Activated CD8-positive, alpha-beta memory T cell treated with anti-CD3 and anti-CD28 coated beads for 1 hour (primary cell): Measurements from ENCODE around the gene HEATR3.
"Not testable (repeated sequence)": the region's sequence is repeated elsewhere in the genome, so short reads cannot be mapped to it uniquely, and the experiment has no call there.

Experiments used
- DNase-seq, 2 donors: peaks; one replicate each; pipeline ENCODE4 v3.0.0-alpha.2; 2020; ENCODE audit warnings: low read depth in 1 of 2; ENCODE audit errors: extremely low read depth in 1 of 2

HEATR3 gene

GRCh38 chr16:50099957-50100648, 34.3 kb downstream of the HEATR3 start:
- DNase-seq: no peak

DNA sequence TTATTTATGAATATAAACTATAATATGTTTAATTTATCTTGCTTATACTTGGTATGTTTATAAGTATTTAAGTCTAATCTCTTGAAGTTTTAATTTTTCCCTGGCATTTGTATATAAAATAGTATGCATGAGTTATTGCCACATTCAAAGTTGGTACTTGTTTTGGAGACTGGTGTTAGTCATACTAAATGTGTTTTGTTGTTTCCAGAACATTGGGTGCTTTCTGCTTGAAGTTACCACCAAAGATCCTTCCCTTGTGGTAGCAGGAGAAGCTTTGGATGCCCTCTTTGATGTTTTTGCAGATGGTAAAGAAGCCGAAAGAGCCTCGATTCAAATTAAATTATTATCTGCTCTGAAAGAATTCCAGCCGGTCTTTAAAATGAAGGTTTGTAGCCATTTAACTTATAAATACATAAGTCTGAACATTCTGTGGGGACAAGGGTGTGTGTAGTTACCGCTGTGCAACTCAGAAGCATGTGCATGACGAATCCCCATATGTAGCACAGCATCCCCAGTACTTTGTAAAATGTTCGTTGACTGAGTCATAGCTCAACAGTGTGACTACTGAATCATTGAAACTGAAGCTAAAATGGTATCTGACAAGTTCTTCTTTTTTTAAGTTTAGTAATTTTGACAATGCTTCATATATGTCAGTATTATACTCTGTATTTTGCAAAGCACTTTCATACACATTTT, 36.4 kb downstream of the HEATR3 start:
- DNase-seq: no peak

DNA sequence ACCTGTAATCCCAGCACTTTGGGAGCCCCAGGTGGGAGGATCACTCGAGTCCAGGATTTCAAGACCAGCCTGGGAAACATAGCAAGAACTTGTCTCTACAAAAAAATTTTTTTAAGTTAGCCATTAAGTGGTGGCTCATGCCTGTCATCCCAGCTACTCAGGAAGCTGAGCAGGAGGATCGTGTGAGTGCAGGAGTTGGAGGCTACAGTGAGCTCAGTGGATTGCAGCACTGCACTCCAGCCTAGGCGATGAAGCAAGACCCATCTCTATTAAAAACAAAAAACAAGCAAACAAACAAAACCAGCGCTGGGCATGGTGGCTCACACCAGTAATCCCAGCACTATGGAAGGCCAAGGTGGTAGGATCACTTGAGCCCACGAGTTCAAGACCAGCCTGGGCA, 38.0 kb downstream of the HEATR3 start:
- DNase-seq: no peak

- DNase-seq: no peak
Measured at GRCh38 chr16:50114357-50115129, 48.8 kb downstream of the HEATR3 start.

DNA sequence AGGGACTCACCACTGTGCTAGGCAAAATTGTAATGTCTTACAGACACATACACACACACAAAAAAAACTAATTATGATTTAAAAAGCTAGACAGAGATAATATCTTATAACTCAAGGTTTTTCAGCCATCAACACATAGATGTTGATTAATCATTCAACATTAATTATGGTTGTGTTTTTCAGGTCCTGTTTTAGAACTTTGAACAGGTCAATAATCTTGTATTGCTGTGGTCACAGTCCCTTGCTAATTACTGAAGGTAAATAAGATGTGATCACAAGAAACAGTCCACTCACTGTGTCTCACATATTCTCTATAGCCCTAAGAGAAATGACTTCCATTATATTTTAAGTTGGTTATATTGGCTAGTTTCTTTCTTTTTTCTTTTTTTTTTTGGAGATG, 54.9 kb downstream of the HEATR3 start:
- DNase-seq: no peak

DNA sequence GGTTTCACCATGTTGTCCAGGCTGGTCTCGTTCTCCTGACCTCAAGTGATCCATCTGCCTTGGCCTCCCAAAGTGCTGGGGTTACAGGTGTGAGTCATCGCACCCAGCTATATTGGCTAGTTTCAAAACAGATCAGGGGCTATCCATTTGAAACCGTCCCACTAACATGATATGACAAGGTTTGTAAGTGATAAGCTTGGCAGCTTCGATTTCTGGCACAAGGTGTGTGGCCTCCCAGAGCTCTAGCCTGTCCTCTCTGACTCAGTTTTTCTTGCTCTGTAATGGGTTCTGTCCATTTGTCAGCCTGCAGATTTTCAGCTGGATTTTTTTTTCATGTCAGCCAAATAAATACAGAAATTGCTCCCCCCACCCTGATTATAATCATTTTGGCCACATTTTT, 55.5 kb downstream of the HEATR3 start:
- DNase-seq: no peak

- DNase-seq: peak in 1 of 2 donors; percentile 1
Measured at GRCh38 chr16:50121721-50122445, 56.1 kb downstream of the HEATR3 start.

DNA sequence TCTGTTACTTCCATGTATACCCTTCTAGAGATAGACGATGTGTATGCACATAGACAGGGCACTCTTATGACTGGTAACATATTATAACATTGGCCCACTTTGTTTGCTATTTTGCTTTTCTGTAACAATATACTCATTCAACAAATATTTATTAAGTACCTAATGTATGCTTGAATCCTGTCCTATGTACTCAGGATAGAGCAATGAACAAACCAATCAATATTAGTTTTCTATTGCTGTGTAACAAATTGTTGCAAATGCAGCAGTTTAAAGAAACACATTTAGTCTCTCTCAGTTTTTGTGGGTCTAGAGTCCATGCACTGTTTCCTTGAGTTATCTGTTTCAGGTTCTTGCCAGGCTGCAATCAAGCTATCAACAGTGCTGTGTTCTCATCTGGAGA, 57.6 kb downstream of the HEATR3 start:
- DNase-seq: no peak

DNA sequence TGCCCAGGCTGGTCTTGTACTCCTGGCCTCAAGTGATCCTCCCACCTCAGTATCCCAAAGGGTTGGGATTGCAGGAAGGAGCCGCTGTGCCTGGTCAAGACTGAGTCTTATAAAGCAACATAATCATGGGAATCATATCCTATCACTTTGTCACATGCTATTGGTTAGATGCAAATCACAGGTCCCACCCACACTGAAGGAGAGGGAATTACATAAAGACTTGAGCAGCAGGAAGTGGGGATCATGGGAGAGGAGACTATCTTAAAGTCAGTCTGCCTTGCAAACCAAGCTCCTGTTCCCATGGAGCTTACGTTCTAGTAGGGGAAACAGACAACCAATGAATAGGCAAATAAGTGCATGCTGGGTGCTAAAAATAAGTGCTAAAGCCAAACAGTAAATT, 59.0 kb downstream of the HEATR3 start:
- no peak for DNase-seq

GRCh38 chr16:50126183-50126582, 60.4 kb downstream of the HEATR3 start:
- no peak for DNase-seq

GRCh38 chr16:50132571-50132970, 66.8 kb downstream of the HEATR3 start:
- not testable (repeated sequence) for DNase-seq

DNA sequence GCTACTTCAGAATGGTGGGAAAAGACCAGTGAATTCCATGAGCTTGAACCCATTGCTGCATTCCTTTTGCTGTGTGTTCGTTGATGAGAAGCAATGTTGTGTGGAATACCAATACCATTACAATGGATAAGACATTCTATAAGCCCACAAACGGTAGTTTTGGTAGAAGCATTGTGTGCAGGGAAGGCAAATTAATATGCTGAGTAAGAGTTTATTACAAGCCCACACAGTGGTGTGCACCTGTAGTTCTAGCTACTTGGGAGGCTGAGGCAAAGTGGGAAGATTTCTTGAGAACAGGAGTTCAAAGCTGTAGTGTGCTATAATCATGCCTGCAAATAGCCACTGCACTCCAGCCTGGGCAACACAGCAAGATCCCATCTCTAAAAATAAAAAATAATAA, 67.4 kb downstream of the HEATR3 start:
- DNase-seq: no peak

GRCh38 chr16:50136399-50136798, 70.6 kb downstream of the HEATR3 start:
- DNase-seq: no peak

DNA sequence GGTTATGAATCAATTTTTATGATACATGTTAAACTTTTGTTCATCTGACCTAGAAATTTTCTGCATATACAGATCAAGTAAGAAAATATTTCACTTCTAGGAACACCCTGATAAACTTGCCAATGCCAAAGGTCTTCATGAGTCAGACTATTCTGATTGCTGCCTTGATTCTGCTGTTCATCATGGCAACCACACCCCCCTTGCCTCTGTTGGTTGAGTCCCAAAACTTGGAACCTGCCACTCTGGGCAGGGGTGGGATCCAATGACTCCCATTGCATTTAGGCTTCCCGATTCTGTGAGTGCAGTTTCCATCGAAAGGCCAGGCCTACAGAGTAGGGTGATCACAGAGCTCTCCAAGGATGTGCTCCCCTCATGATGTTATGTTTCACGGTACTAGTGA, 71.5 kb downstream of the HEATR3 start:
- DNase-seq: no peak

GRCh38 chr16:50139580-50139979, 73.8 kb downstream of the HEATR3 start:
- no peak for DNase-seq

DNA sequence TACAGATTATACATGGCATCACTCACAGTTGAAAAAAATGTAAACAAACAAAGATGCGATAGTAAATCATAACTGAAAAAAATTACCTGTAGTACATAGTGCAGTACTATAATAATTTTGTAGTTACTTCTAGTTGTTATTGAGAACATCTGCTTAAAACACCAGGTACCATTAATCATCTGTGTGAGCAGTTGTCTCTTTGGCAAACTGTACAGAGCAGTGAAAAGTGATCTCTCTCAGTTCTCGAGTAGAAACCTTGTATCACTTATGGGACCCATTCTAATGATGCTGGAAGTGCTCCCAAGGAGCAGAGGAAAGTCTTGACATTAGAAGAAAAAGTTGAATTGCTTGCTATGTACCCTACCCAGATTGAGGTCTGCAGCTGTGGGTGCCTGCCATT, 78.4 kb downstream of the HEATR3 start:
- no peak for DNase-seq

DNA sequence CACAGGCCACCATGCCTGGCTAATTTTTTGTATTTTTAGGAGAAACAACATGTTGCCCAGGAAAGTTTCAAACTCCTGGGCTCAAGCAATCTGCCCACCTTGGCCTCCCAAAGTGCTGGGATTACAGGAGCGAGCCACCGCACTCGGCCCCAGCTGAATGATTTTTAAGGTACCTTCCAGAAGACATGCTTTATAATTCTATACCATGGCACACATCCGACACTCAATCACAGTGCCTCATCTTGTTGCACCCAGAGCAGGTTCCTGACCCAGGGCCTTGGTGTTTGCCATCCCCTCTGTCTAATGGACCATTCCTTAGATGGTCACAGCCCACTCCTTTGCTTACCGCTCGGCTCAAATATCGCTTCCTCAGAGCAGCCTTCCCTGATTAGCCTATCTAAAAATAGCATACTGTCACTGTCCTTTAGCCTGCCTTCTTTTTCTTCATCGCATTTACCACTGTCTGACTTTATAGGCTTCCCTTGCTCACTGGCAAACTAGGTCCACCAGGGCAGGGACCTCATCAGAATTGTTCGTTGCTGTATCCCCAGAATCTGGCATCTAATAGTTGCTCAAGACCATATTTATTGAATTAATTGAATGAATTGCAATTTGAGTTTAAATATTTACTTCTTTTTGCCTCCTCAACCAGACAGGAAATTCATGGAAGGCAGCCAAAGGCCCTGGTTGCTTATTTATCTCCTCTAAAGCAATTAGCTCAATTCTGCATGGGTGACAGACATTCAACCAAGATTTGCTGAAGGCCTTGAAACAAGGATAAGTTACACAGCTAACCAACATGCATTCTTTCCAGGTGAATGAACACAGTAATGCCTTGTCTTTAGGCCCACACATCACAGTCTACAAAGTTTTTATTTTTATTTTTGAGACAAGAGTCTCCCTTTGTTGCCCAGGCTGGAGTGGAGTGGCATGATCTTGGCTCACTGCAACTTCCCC, 81.0 kb downstream of the HEATR3 start:
- DNase-seq: no peak

DNA sequence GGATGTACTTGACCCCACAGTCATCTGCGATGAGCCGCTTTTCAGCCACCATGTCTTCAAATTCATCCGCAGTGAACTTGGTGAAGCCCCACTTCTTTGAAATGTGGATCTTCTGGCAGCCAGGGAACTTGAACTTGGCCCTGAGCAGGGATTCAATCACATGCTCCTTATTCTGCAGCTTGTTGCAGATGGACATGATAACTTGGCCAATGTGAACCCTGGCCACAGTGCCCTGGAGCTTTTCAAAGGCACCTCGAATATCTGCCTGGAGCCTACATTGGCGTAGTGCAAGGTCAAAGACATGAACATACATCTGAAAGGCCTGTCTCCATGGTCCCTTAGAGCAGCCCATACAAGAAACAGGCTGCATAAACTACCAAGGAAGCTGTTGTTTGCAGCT, 85.6 kb downstream of the HEATR3 start:
- no peak for DNase-seq

DNA sequence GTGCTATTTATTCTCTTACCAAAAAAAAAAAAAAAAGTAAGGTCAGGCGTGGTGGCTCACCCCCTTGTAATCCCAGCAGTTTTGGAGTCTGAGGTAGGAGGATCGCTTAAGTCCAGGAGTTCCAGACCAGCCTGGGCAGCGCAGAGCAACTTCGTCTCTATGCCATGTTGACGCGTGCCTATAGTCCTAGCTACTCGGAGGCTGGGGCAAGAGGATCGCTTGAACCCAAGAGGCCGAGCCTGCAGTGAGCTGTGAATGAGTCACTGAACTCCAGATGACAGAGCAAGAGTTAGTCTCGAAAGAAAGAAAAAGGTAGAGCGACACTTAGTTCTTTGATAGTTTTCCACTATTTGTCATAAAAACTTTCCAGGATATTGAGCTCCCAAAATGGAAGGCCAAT, 86.0 kb downstream of the HEATR3 start:
- no peak for DNase-seq

- DNase-seq: peak in 1 of 2 donors; percentile 32
Measured at GRCh38 chr16:50152351-50152806, 86.6 kb downstream of the HEATR3 start.
